ENCODE measurements around the gene PARVG. TPM values are rescaled to one million over a fixed set of nuclear protein-coding genes. Genes with fewer than 3 reads are reported as not detected.

PARVG gene
- total RNA-seq, 1 experiment from 2014 or later, result 0.23 TPM

GRCh38 chr22:44153710-44154109, 27.0 kb upstream of the PARVG start:
- Mint-ChIP-seq H3K9me3 (ENCODE audit: unreplicated experiment) (no peaks in the 10 kb centered on the region), H3K27me3 (ENCODE audit: insufficient read depth, unreplicated experiment) (no peaks in the 10 kb centered on the region), H3K36me3 (ENCODE audit: insufficient read depth, unreplicated experiment) (peaks cover 7% of the 10 kb centered on the region), H3K27ac (ENCODE audit: low read depth, unreplicated experiment) (no peak overlapping the region), H3K4me3 (ENCODE audit: unreplicated experiment) (no peak overlapping the region), H3K4me1 (ENCODE audit: insufficient read depth, unreplicated experiment) (no peaks in the 10 kb centered on the region)
- ChIA-PET CTCF (no interaction called here), POLR2A (no interaction called here)
- intact Hi-C loops (cut with micrococcal nuclease), result no loop called here
- no TSS peak for BruUV-seq (replicated peaks)
- TF ChIP-seq CTCF (IDR thresholded peaks at IDR 0.05; ENCODE audit: unreplicated experiment), result no peak
- DNase-seq (ENCODE audit: unreplicated experiment), result no peak

- TF ChIP-seq CTCF (IDR thresholded peaks at IDR 0.05; ENCODE audit: unreplicated experiment), result no peak
- ChIA-PET POLR2A (interaction anchor here (0.6 kb wide), 1 partner anchor 640 kb away, joined by 3 read pairs; no protein-coding TSS in a partner anchor), CTCF (no interaction called here)
- Mint-ChIP-seq H3K4me1 (ENCODE audit: insufficient read depth, unreplicated experiment) (no peaks in the 10 kb centered on the region), H3K9me3 (ENCODE audit: unreplicated experiment) (no peaks in the 10 kb centered on the region), H3K4me3 (ENCODE audit: unreplicated experiment) (no peak overlapping the region), H3K36me3 (ENCODE audit: insufficient read depth, unreplicated experiment) (peaks cover 7% of the 10 kb centered on the region), H3K27ac (ENCODE audit: low read depth, unreplicated experiment) (no peak overlapping the region), H3K27me3 (ENCODE audit: insufficient read depth, unreplicated experiment) (no peaks in the 10 kb centered on the region)
- DNase-seq (ENCODE audit: unreplicated experiment), result no peak
- intact Hi-C loops (cut with micrococcal nuclease), result no loop called here
- no TSS peak for BruUV-seq (replicated peaks)
Observed at GRCh38 chr22:44154436-44154942, 26.2 kb upstream of the PARVG start.

DNA sequence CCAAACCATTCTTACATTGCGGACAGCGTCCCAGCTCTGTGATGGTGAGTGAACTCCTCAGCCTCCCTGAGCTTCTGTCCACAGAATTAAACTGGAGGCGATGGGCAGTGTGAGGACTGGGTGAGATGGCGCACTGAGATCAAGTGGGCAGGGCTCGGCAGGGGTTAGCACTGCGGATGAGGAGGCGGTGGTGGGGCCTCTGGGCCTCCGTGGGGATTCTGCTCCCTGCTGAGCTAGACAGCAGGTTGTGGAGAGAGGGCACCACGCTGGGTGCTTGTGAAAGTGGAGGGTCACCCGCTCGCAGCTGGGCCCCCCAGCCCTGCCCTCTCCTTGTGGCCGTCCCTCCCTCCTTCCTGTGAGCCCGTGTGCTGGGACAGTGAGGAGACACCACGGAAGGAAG, 25.6 kb upstream of the PARVG start:
- BruUV-seq (replicated peaks), result no TSS peak

DNA sequence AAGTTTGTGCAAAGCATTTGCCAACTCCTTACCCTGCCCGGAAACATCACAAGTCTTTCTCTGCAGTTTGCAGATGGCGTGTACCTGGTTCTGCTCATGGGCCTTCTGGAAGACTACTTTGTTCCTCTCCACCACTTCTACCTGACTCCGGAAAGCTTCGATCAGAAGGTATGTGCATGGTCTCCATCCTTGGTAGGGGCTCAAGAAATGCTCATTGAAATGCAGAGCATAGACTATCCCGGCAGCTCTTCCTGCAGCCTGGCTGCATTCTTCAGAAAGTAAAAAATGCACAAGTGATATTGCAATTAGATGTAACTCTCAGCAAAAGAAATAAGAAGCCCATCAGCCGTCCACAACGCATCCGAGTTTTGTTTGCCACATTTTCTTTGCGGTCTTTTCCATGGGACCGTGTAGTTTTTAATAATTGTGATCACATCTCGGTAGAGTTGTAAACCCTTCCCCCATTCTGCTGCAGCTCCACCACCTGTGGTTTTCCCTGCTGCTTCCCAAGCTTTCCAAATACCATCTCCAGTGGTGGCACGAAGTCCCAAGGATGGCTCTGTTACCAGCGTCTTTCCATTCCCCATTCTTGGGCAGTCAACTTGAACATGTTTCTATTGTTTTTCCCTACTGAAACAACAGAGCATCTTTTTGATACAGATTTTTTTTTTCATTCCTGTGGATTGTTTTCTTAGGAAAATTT, 22.7 kb upstream of the PARVG start:
- DNase-seq (ENCODE audit: unreplicated experiment), result no peak
- POLR2A ChIA-PET, result no interaction called here
- TF ChIP-seq CTCF (IDR thresholded peaks at IDR 0.05; ENCODE audit: unreplicated experiment), result no peak
- Mint-ChIP-seq H3K4me3 (ENCODE audit: unreplicated experiment) (no peak overlapping the region), H3K36me3 (ENCODE audit: insufficient read depth, unreplicated experiment) (peaks cover 7% of the 10 kb centered on the region), H3K27ac (ENCODE audit: low read depth, unreplicated experiment) (no peak overlapping the region), H3K4me1 (ENCODE audit: insufficient read depth, unreplicated experiment) (no peaks in the 10 kb centered on the region), H3K9me3 (ENCODE audit: unreplicated experiment) (no peaks in the 10 kb centered on the region), H3K27me3 (ENCODE audit: insufficient read depth, unreplicated experiment) (no peaks in the 10 kb centered on the region)
- no TSS peak for BruUV-seq (replicated peaks)
- intact Hi-C loops (cut with micrococcal nuclease), result no loop called here
- CTCF ChIA-PET, result no interaction called here

More for the DNA sequence above, 25.6 kb upstream of the PARVG start:
- Mint-ChIP-seq H3K4me1 (ENCODE audit: insufficient read depth, unreplicated experiment) (no peaks in the 10 kb centered on the region), H3K36me3 (ENCODE audit: insufficient read depth, unreplicated experiment) (peaks cover 7% of the 10 kb centered on the region), H3K27ac (ENCODE audit: low read depth, unreplicated experiment) (no peak overlapping the region), H3K27me3 (ENCODE audit: insufficient read depth, unreplicated experiment) (no peaks in the 10 kb centered on the region), H3K4me3 (ENCODE audit: unreplicated experiment) (no peak overlapping the region), H3K9me3 (ENCODE audit: unreplicated experiment) (no peaks in the 10 kb centered on the region)
- CTCF ChIA-PET, result no interaction called here
- intact Hi-C loops (cut with micrococcal nuclease), result no loop called here
- TF ChIP-seq CTCF (IDR thresholded peaks at IDR 0.05; ENCODE audit: unreplicated experiment), result no peak
- POLR2A ChIA-PET, result interaction anchor here (0.6 kb wide), 1 partner anchor 639 kb away, joined by 3 read pairs; no protein-coding TSS in a partner anchor
- no peak for DNase-seq (ENCODE audit: unreplicated experiment)

All from MCF 10A (cell line).